Stimulated activated CD8-positive, alpha-beta memory T cell treated with anti-CD3 and anti-CD28 coated beads, Interleukin-15, amount 100 ng/mL, for 1 hour (primary cell): ENCODE measurements around the gene SLC31A2.

Experiments
- DNase-seq: peaks from one replicate; pipeline ENCODE4 v3.0.0-alpha.2; 2020; ENCODE audit warnings: low read depth

Gene SLC31A2

DNA sequence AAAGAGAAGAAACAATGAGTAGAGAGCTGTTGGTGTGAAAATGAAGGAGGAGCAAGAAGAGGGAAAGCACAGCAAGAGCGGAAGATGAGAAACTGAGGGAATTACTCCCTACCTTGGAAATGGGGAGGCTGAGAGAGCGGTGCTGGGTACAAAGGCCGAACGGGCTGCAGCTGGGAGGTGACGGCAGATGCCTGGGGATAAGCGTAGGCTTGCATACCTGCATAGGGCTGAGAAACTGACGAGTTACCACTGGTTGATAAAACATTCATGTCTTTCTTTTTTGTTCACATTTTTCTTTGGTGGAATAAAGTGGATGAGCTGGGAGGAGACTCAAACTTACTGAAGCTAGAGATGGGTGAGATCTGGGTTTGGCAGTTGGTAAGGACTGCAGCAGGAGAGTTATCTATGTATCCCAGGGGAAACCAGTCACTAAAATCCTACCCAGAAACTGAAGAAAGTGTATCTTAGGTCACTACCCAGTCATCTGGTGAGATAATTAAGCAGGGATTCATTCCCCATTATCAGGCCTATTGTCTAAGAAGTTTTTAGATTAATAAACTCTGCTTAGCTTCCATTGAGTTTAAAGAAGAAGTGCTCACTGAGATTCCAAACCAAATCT lies 35.4 kb downstream of the SLC31A2 start:
- DNase-seq: no peak

DNA sequence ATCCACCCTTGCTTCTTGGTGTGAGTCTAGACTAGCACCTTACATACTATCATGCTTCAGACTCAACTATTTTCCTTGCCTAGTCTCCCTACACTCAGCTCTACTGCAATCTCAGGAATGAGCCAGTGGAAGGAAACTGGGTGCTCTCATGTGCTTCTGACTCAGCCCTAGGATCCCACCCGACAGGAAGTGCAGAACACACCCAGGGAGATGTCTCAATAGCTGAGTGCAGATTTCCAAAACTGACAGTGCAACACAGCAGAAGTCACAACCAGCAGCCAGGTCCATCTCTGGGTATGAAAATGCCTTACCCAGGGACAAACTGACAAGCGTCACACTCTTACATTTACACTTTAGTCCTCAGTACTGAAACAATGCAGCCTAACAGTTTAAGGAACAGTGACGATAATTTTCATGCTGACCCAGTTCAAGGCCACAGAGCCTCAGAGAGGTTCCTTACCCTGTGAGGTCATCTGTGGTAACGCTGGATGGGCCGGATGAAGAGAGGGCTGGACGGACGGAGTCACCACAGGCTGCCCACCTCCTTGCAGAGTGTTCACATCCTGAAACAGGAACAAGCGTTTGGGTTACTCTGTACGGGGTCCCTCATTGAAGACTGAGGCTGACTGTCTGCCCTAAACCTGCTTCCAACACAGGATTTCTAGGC lies 37.3 kb downstream of the SLC31A2 start:
- DNase-seq: no peak

DNA sequence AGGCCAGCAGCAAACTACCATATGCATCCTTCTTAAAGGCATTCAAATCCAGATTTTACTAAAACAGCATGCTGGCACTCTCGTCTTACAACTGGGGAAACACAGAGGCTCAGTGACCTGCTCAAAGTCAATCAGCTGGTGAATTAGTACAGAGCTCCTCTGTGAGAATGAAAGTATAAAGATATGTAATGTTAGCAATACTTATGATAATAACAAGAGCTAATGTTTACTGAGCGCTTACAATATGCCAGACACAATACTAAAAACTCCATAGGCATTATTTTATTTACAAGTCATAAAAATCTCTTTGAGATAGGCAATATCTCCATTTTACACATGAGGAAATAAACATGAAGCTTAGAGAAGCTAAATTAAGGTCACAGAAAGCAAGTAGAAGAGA lies 41.6 kb downstream of the SLC31A2 start:
- DNase-seq: no peak

DNA sequence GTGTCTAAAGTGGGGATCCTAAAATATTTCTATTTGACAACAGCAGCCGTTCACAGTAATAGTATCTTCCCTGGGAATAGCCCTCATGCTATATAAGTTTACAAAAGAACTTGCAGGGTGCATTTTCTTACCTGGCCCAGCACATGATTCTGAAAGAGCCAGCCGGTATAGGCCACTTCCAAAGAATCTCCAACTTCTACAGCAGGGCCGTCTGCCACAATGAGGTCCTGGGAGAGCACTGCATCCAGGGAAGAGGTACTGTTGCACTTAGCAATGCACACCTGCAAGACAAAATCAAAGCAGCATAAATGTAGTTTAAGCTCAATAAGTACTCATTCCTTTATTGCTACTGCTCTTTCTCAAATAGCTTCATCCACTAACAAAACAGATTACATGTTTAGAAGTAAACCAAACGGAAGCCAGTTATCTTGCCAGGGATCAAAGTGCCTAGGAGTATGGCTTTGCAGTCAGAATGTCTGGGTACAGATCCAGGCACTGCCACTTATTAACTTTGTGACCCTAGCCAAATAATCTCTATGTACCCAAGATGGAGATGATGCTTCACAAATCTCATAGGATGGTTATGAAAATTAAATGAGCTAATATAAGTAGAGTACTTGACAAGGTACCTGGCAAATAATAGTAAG lies 49.0 kb downstream of the SLC31A2 start:
- no peak for DNase-seq

DNA sequence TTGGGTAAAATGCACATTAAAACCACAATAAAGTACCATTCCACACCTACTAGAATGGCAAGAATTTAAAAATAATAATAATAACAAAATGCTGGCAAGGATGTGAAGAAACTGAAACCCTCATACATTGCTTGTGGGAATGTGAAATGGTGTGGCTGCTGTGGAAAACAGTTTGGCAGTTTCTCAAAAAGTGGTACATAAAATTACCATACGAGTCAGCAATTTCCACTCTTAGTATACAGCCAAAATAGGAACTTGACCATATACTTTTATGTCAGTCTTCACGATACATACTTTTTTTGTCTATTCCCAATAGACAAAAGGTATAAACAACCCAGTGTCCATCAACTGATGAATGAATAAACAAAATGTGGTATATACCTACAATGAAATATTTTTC lies 54.6 kb downstream of the SLC31A2 start:
- no peak for DNase-seq

DNA sequence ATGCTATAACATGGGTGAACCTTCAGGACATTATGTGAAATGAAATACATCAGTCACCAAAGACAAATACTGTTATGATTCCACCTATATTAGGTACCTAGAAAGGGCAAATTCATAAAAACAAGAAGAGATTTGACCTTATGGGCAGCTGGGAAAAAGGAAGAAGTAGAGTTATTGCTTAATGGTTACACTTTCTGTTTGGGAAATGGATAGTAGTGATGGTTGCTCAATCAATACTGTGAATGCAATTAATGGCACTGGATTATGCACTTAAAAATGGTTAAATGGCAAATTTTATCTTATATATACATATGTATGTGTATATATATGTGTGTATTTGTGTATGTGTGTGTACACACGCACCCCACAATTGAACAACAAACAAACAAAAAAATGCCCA lies 55.1 kb downstream of the SLC31A2 start:
- no peak for DNase-seq

DNA sequence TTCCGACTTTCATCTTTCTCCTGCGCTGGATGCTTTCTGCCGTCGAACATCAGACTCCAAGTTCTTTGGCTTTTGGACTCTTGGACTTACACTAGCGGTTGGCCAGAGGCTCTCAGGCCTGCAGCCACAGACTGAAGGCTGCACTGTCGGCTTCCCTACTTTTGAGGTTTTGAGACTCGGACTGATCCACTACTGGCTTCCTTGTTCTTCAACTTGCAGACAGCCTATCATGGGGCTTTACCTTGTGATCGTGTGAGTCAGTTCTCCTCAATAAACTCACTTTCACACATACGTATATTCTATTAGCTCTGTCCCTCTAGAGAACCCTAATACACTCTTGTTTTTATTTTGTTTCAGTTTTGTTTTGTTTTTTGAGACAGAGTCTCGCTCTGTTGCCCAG lies 60.0 kb downstream of the SLC31A2 start:
- no peak for DNase-seq
